MCF 10A (cell line): ENCODE measurements around the gene BCL11A. TPM values are rescaled to one million over a fixed set of nuclear protein-coding genes. Genes with fewer than 3 reads are reported as not detected.
A peak's percentile ranks its signal among the peaks of the same experiment; 100 is the strongest.

ENCODE experiments used
- BruUV-seq: library from RNA; stranded (reverse); fragments of 400-500 nt; replicated peaks from 2 replicates; lab custom pipeline; 2021; lab: Mats Ljungman, UMichigan
- CTCF ChIA-PET: fragments of 300-600 bp; sonication (Branson Sonifier 250); formaldehyde crosslinking; extraction: SDS; loops from one replicate; lab custom pipeline; 2021; ENCODE audit warnings: antibody characterized with exemption, inconsistent platforms; lab: Yijun Ruan, JAX
- POLR2A ChIA-PET: fragments of 300-600, 350-650 bp; sonication (Branson Sonifier 250); formaldehyde crosslinking; extraction: SDS; loops from one replicate; lab custom pipeline; 2020; ENCODE audit warnings: antibody characterized with exemption, inconsistent platforms; lab: Yijun Ruan, JAX
- DNase-seq: peaks from one replicate; pipeline ENCODE4 v3.0.0-alpha.2; 2018; ENCODE audit not compliant: unreplicated experiment
- H3K27ac Mint-ChIP-seq: one replicate; pipeline ENCODE4 v1.8.0; 2022; ENCODE audit warnings: mild to moderate bottlenecking, low read depth, mixed read lengths; ENCODE audit not compliant: unreplicated experiment
- H3K27me3 Mint-ChIP-seq: one replicate; pipeline ENCODE4 v1.8.0; 2022; ENCODE audit warnings: mixed read lengths; ENCODE audit not compliant: insufficient read depth, unreplicated experiment
- H3K36me3 Mint-ChIP-seq: one replicate; pipeline ENCODE4 v1.8.0; 2022; ENCODE audit warnings: mild to moderate bottlenecking, moderate library complexity, mixed read lengths; ENCODE audit not compliant: insufficient read depth, unreplicated experiment
- H3K4me1 Mint-ChIP-seq: one replicate; pipeline ENCODE4 v1.8.0; 2022; ENCODE audit warnings: mixed read lengths; ENCODE audit not compliant: insufficient read depth, unreplicated experiment
- H3K4me3 Mint-ChIP-seq: one replicate; pipeline ENCODE4 v1.8.0; 2022; ENCODE audit warnings: mild to moderate bottlenecking, moderate library complexity, mixed read lengths; ENCODE audit not compliant: unreplicated experiment
- H3K9me3 Mint-ChIP-seq: one replicate; pipeline ENCODE4 v1.8.0; 2022; ENCODE audit warnings: mixed read lengths; ENCODE audit not compliant: unreplicated experiment
- CTCF ChIP-seq: fragments of 200-600 bp; IDR thresholded peaks from one replicate; pipeline ENCODE4 v1.8.0; 2022; ENCODE audit warnings: antibody characterized with exemption, mild to moderate bottlenecking; ENCODE audit not compliant: unreplicated experiment
- intact Hi-C: fragments of 100-400 bp; cut with micrococcal nuclease; formaldehyde crosslinking; loops from 2 replicates; pipeline ENCODE4 v1.14.1; 2022
- total RNA-seq: library from RNA; stranded (reverse); gene quantifications from 2 replicates; pipeline ENCODE4 v1.2.3, GENCODE V29; 2022

Gene BCL11A
- total RNA-seq, 1 experiment from 2014 or later: 5.3 TPM

GRCh38 chr2:60513191-60513590 is 40.3 kb downstream of the BCL11A start:
- Mint-ChIP-seq H3K36me3 (peaks cover 25% of the 10 kb centered on the region), H3K9me3 (no peaks in the 10 kb centered on the region), H3K27me3 (no peaks in the 10 kb centered on the region), H3K27ac (no peak overlapping the region), H3K4me1 (peaks cover 20% of the 10 kb centered on the region), H3K4me3 (no peak overlapping the region)
- DNase-seq: no peak
- intact Hi-C loops: no loop called here
- BruUV-seq: no TSS peak
- ChIA-PET POLR2A (no interaction called here), CTCF (no interaction called here)
- no peak for TF ChIP-seq CTCF

GRCh38 chr2:60512641-60513040 is 40.8 kb downstream of the BCL11A start:
- ChIA-PET CTCF (no interaction called here), POLR2A (interaction anchor here (1.1 kb wide), 2 partner anchors 11 to 13 kb away, joined by 3 to 4 read pairs; no protein-coding TSS in a partner anchor)
- no peak for TF ChIP-seq CTCF
- no peak overlapping the region for H3K27ac Mint-ChIP-seq
- no peaks in the 10 kb centered on the region for H3K27me3 Mint-ChIP-seq
- DNase-seq: peak; percentile 27
- no peak overlapping the region for H3K4me3 Mint-ChIP-seq
- intact Hi-C loops: no loop called here
- peaks cover 25% of the 10 kb centered on the region for H3K36me3 Mint-ChIP-seq
- no peaks in the 10 kb centered on the region for H3K9me3 Mint-ChIP-seq
- BruUV-seq: no TSS peak
- H3K4me1 Mint-ChIP-seq: peaks cover 20% of the 10 kb centered on the region

GRCh38 chr2:60512062-60512622 is 41.3 kb downstream of the BCL11A start:
- Mint-ChIP-seq H3K9me3 (no peaks in the 10 kb centered on the region), H3K27me3 (no peaks in the 10 kb centered on the region), H3K36me3 (peaks cover 24% of the 10 kb centered on the region), H3K4me3 (no peak overlapping the region), H3K4me1 (peaks cover 20% of the 10 kb centered on the region), H3K27ac (no peak overlapping the region)
- TF ChIP-seq CTCF: no peak
- intact Hi-C loops: no loop called here
- POLR2A ChIA-PET: interaction anchor here (1.1 kb wide), 2 partner anchors 10 to 13 kb away, joined by 3 to 4 read pairs; no protein-coding TSS in a partner anchor
- CTCF ChIA-PET: interaction anchor here (0.6 kb wide), 1 partner anchor 786 kb away, joined by 3 read pairs; no protein-coding TSS in a partner anchor
- BruUV-seq: no TSS peak
- DNase-seq: no peak

GRCh38 chr2:60510713-60511112 is 42.7 kb downstream of the BCL11A start:
- intact Hi-C loops: no loop called here
- Mint-ChIP-seq H3K27ac (no peak overlapping the region), H3K4me3 (no peak overlapping the region), H3K4me1 (peaks cover 7% of the 10 kb centered on the region), H3K36me3 (peaks cover 16% of the 10 kb centered on the region), H3K27me3 (no peaks in the 10 kb centered on the region), H3K9me3 (no peaks in the 10 kb centered on the region)
- ChIA-PET CTCF (interaction anchor here (0.7 kb wide), 1 partner anchor 164 kb away, joined by 3 read pairs; no protein-coding TSS in a partner anchor), POLR2A (no interaction called here)
- BruUV-seq: no TSS peak
- no peak for TF ChIP-seq CTCF
- DNase-seq: no peak
